ENCODE data around the gene CYP2U1.

Gene CYP2U1

GRCh38 chr4:107987916-107988762, 56.8 kb downstream of the CYP2U1 start:
- Histone ChIP-seq H3K27ac (ENCODE audit: insufficient read depth in 1 of 2, low read depth in 1 of 2, low read length in 2 of 2, poor library complexity in 1 of 2, severe bottlenecking in 2 of 2) (no peak overlapping the region), H3K36me3 (ENCODE audit: control insufficient read depth in 4 of 4, insufficient read depth in 4 of 4, low read length in 3 of 4) (peaks cover 0 to 3% (median 0%) of the 10 kb centered on the region in 4 experiments), H3K4me3 (ENCODE audit: control insufficient read depth in 1 of 7, extremely low read depth in 1 of 7, insufficient read depth in 4 of 7, low read depth in 2 of 7, low read length in 6 of 7) (no peak overlapping the region), H3K4me1 (ENCODE audit: control extremely low read depth in 1 of 4, control insufficient read depth in 4 of 4, insufficient read depth in 4 of 4, low read length in 3 of 4) (peaks cover 9 to 30% (median 23%) of the 10 kb centered on the region in 4 experiments), H3K27me3 (replicated peaks in 2 of 5; ENCODE audit: control insufficient read depth in 4 of 5, insufficient read depth in 5 of 5, low read length in 4 of 5) (no peaks in the 10 kb centered on the region), H3K9me3 (ENCODE audit: control extremely low read depth in 1 of 5, control insufficient read depth in 4 of 5, insufficient read depth in 2 of 5, low read depth in 1 of 5, low read length in 4 of 5) (no peaks in the 10 kb centered on the region)
- ChIA-PET POLR2A (no interaction called here), CTCF (no interaction called here)
- DNase-seq = no peak
- whole genome bisulfite sequencing (ENCODE audit: insufficient coverage) = 100% methylated on average over 3 of the region's 10 CpGs

GRCh38 chr4:107988763-107989035, 57.4 kb downstream of the CYP2U1 start:
- Histone ChIP-seq H3K27me3 (replicated peaks in 2 of 5; ENCODE audit: control insufficient read depth in 4 of 5, insufficient read depth in 5 of 5, low read length in 4 of 5) (no peaks in the 10 kb centered on the region), H3K4me3 (ENCODE audit: control insufficient read depth in 1 of 7, extremely low read depth in 1 of 7, insufficient read depth in 4 of 7, low read depth in 2 of 7, low read length in 6 of 7) (peak overlapping the region in 3 of 7 experiments; percentile 63 to 91 (median 71)), H3K27ac (ENCODE audit: insufficient read depth in 1 of 2, low read depth in 1 of 2, low read length in 2 of 2, poor library complexity in 1 of 2, severe bottlenecking in 2 of 2) (peak overlapping the region in 1 of 2 experiments; percentile 43), H3K4me1 (ENCODE audit: control extremely low read depth in 1 of 4, control insufficient read depth in 4 of 4, insufficient read depth in 4 of 4, low read length in 3 of 4) (peaks cover 9 to 35% (median 25%) of the 10 kb centered on the region in 4 experiments), H3K36me3 (ENCODE audit: control insufficient read depth in 4 of 4, insufficient read depth in 4 of 4, low read length in 3 of 4) (peaks cover 0 to 4% (median 0%) of the 10 kb centered on the region in 4 experiments), H3K9me3 (ENCODE audit: control extremely low read depth in 1 of 5, control insufficient read depth in 4 of 5, insufficient read depth in 2 of 5, low read depth in 1 of 5, low read length in 4 of 5) (no peaks in the 10 kb centered on the region)
- no peak for DNase-seq
- ChIA-PET CTCF (no interaction called here), POLR2A (no interaction called here)
- WGBS (ENCODE audit: insufficient coverage) = 92% methylated on average over 5 of the region's 5 CpGs

GRCh38 chr4:107989162-107989536, 57.8 kb downstream of the CYP2U1 start:
- H3K27ac ChIP-seq (ENCODE audit: insufficient read depth in 1 of 2, low read depth in 1 of 2, low read length in 2 of 2, poor library complexity in 1 of 2, severe bottlenecking in 2 of 2) = peak overlapping the region in 1 of 2 experiments; percentile 43
- CTCF ChIA-PET = no interaction called here
- DNase-seq = no peak
- no peaks in the 10 kb centered on the region for H3K27me3 ChIP-seq (replicated peaks in 2 of 5; ENCODE audit: control insufficient read depth in 4 of 5, insufficient read depth in 5 of 5, low read length in 4 of 5)
- peaks cover 11 to 39% (median 28%) of the 10 kb centered on the region in 4 experiments for H3K4me1 ChIP-seq (ENCODE audit: control extremely low read depth in 1 of 4, control insufficient read depth in 4 of 4, insufficient read depth in 4 of 4, low read length in 3 of 4)
- H3K36me3 ChIP-seq (ENCODE audit: control insufficient read depth in 4 of 4, insufficient read depth in 4 of 4, low read length in 3 of 4) = peaks cover 0 to 4% (median 0%) of the 10 kb centered on the region in 4 experiments
- POLR2A ChIA-PET = no interaction called here
- WGBS (ENCODE audit: insufficient coverage) = 13% methylated on average over 8 of the region's 8 CpGs
- H3K9me3 ChIP-seq (ENCODE audit: control extremely low read depth in 1 of 5, control insufficient read depth in 4 of 5, insufficient read depth in 2 of 5, low read depth in 1 of 5, low read length in 4 of 5) = no peaks in the 10 kb centered on the region
- peak overlapping the region in 6 of 7 experiments; percentile 63 to 91 (median 80) for H3K4me3 ChIP-seq (ENCODE audit: control insufficient read depth in 1 of 7, extremely low read depth in 1 of 7, insufficient read depth in 4 of 7, low read depth in 2 of 7, low read length in 6 of 7)

GRCh38 chr4:107989537-107990386, 58.4 kb downstream of the CYP2U1 start, which contains the start of gene HADH:
Gene HADH, plus strand, starts transcription at chr4:107989889. Its CDS starts 44 bp downstream, at chr4:107989933.
- DNase-seq = peak; percentile 93 to 96 (median 96)
- Histone ChIP-seq H3K27me3 (replicated peaks in 2 of 5; ENCODE audit: control insufficient read depth in 4 of 5, insufficient read depth in 5 of 5, low read length in 4 of 5) (no peaks in the 10 kb centered on the region), H3K27ac (ENCODE audit: insufficient read depth in 1 of 2, low read depth in 1 of 2, low read length in 2 of 2, poor library complexity in 1 of 2, severe bottlenecking in 2 of 2) (peak within 1 kb of the TSS; percentile 51 to 75), H3K36me3 (ENCODE audit: control insufficient read depth in 4 of 4, insufficient read depth in 4 of 4, low read length in 3 of 4) (peaks cover 0 to 6% (median 2%) of the 10 kb centered on the region in 4 experiments), H3K9me3 (ENCODE audit: control extremely low read depth in 1 of 5, control insufficient read depth in 4 of 5, insufficient read depth in 2 of 5, low read depth in 1 of 5, low read length in 4 of 5) (no peaks in the 10 kb centered on the region), H3K4me3 (ENCODE audit: control insufficient read depth in 1 of 7, extremely low read depth in 1 of 7, insufficient read depth in 4 of 7, low read depth in 2 of 7, low read length in 6 of 7) (peak within 1 kb of the TSS; percentile 63 to 91 (median 80)), H3K4me1 (ENCODE audit: control extremely low read depth in 1 of 4, control insufficient read depth in 4 of 4, insufficient read depth in 4 of 4, low read length in 3 of 4) (peaks cover 16 to 46% (median 33%) of the 10 kb centered on the region in 4 experiments)
- ChIA-PET CTCF (interaction anchor here (1.2 kb wide), 1 partner anchor 10 kb away, joined by 4 read pairs; no protein-coding TSS in a partner anchor), POLR2A (interaction anchor here (1.2 kb wide), 1 partner anchor 660 kb away, joined by 5 read pairs; the partner anchor contains the start of gene OSTC)
- WGBS (ENCODE audit: insufficient coverage) = 0% methylated on average over 65 of the region's 78 CpGs

GRCh38 chr4:107991945-107992630, 60.7 kb downstream of the CYP2U1 start:
- DNase-seq = no peak
- Histone ChIP-seq H3K4me1 (ENCODE audit: control extremely low read depth in 1 of 4, control insufficient read depth in 4 of 4, insufficient read depth in 4 of 4, low read length in 3 of 4) (peaks cover 16 to 51% (median 37%) of the 10 kb centered on the region in 4 experiments), H3K36me3 (ENCODE audit: control insufficient read depth in 4 of 4, insufficient read depth in 4 of 4, low read length in 3 of 4) (peaks cover 0 to 11% (median 6%) of the 10 kb centered on the region in 4 experiments), H3K4me3 (ENCODE audit: control insufficient read depth in 1 of 7, extremely low read depth in 1 of 7, insufficient read depth in 4 of 7, low read depth in 2 of 7, low read length in 6 of 7) (peak overlapping the region in 2 of 7 experiments; percentile 11 to 84), H3K9me3 (ENCODE audit: control extremely low read depth in 1 of 5, control insufficient read depth in 4 of 5, insufficient read depth in 2 of 5, low read depth in 1 of 5, low read length in 4 of 5) (no peaks in the 10 kb centered on the region), H3K27me3 (replicated peaks in 2 of 5; ENCODE audit: control insufficient read depth in 4 of 5, insufficient read depth in 5 of 5, low read length in 4 of 5) (no peaks in the 10 kb centered on the region), H3K27ac (ENCODE audit: insufficient read depth in 1 of 2, low read depth in 1 of 2, low read length in 2 of 2, poor library complexity in 1 of 2, severe bottlenecking in 2 of 2) (no peak overlapping the region)
- 86% methylated on average over 2 of the region's 3 CpGs for WGBS (ENCODE audit: insufficient coverage)
- CTCF ChIA-PET = no interaction called here
- POLR2A ChIA-PET = no interaction called here

- CTCF ChIA-PET = interaction anchor here (2.7 kb wide), 1 partner anchor 25 kb away, joined by 11 read pairs; no protein-coding TSS in a partner anchor
These were observed 62.6 kb downstream of the CYP2U1 start for GRCh38 chr4:107993969-107994368.

More at GRCh38 chr4:107993969-107994368, 62.6 kb downstream of the CYP2U1 start:
- Histone ChIP-seq H3K27ac (ENCODE audit: insufficient read depth in 1 of 2, low read depth in 1 of 2, low read length in 2 of 2, poor library complexity in 1 of 2, severe bottlenecking in 2 of 2) (no peak overlapping the region), H3K4me3 (ENCODE audit: control insufficient read depth in 1 of 7, extremely low read depth in 1 of 7, insufficient read depth in 4 of 7, low read depth in 2 of 7, low read length in 6 of 7) (no peak overlapping the region), H3K9me3 (ENCODE audit: control extremely low read depth in 1 of 5, control insufficient read depth in 4 of 5, insufficient read depth in 2 of 5, low read depth in 1 of 5, low read length in 4 of 5) (no peaks in the 10 kb centered on the region), H3K27me3 (replicated peaks in 2 of 5; ENCODE audit: control insufficient read depth in 4 of 5, insufficient read depth in 5 of 5, low read length in 4 of 5) (no peaks in the 10 kb centered on the region), H3K4me1 (ENCODE audit: control extremely low read depth in 1 of 4, control insufficient read depth in 4 of 4, insufficient read depth in 4 of 4, low read length in 3 of 4) (peaks cover 11 to 58% (median 39%) of the 10 kb centered on the region in 4 experiments), H3K36me3 (ENCODE audit: control insufficient read depth in 4 of 4, insufficient read depth in 4 of 4, low read length in 3 of 4) (peaks cover under 1 to 19% (median 8%) of the 10 kb centered on the region in 4 experiments)
- DNase-seq = peak in 2 of 3 donors; percentile 10 to 22
- POLR2A ChIA-PET = no interaction called here
- whole genome bisulfite sequencing (ENCODE audit: insufficient coverage) = 63% methylated on average over 3 of the region's 3 CpGs

Data from common myeloid progenitor, CD34-positive (primary cell).